Fibroblast of pulmonary artery (primary cell): ENCODE results near the gene PCARE.
A peak's percentile ranks its signal among the peaks of the same experiment; 100 is the strongest.
"Not testable (repeated sequence)": the region's sequence is repeated elsewhere in the genome, so short reads cannot be mapped to it uniquely, and the experiment has no call there.

Experiments used
- DNase-seq: peaks from one replicate; pipeline ENCODE4 v3.0.0-alpha.2; 2010; ENCODE audit warnings: low read depth
- H3K4me3 ChIP-seq: replicated peaks from 2 replicates; pipeline ENCODE4 v1.5.1; 2011; ENCODE audit warnings: low read depth, mild to moderate bottlenecking, control low read depth, low read length, moderate library complexity
- CTCF ChIP-seq: IDR thresholded peaks from 2 replicates; pipeline ENCODE4 v1.5.1; 2011; ENCODE audit warnings: mild to moderate bottlenecking, control low read depth, low read length, inconsistent platforms; ENCODE audit errors: missing control alignments

Gene PCARE

GRCh38 chr2:29109246-29109645, 34.9 kb upstream of the PCARE start:
- no peak for DNase-seq
- no peak overlapping the region for H3K4me3 ChIP-seq
- no peak for TF ChIP-seq CTCF

- TF ChIP-seq CTCF = no peak
These were observed 33.9 kb upstream of the PCARE start for GRCh38 chr2:29108225-29108624.

GRCh38 chr2:29107547-29107946, 33.2 kb upstream of the PCARE start:
- H3K4me3 ChIP-seq, DNase-seq: not testable (repeated sequence)

More at GRCh38 chr2:29108225-29108624, 33.9 kb upstream of the PCARE start:
- H3K4me3 ChIP-seq = no peak overlapping the region
- peak; percentile 92 for DNase-seq

GRCh38 chr2:29106980-29107388, 32.7 kb upstream of the PCARE start:
- H3K4me3 ChIP-seq = no peak overlapping the region
- TF ChIP-seq CTCF = no peak
- peak; percentile 35 for DNase-seq

- H3K4me3 ChIP-seq = no peak overlapping the region
- DNase-seq = no peak
- no peak for TF ChIP-seq CTCF
These were observed 31.9 kb upstream of the PCARE start for GRCh38 chr2:29106256-29106655.

GRCh38 chr2:29105375-29105774, 31.1 kb upstream of the PCARE start:
- no peak for TF ChIP-seq CTCF
- H3K4me3 ChIP-seq = no peak overlapping the region
- DNase-seq = no peak

- no peak for TF ChIP-seq CTCF
- no peak for DNase-seq
- no peak overlapping the region for H3K4me3 ChIP-seq
These were observed 30.4 kb upstream of the PCARE start for GRCh38 chr2:29104688-29105087.
